Measurements from ENCODE around the gene RASA3. TPM values are rescaled to one million over a fixed set of nuclear protein-coding genes. Genes with fewer than 3 reads are reported as not detected.

The RASA3 gene
- polyA plus RNA-seq, 1 donor from 2014 or later: 8.5 TPM

- Histone ChIP-seq H3K9me2 (ENCODE audit: insufficient read depth, low read length) (no peaks in the 10 kb centered on the region), H3K9me3 (ENCODE audit: low read length) (no peaks in the 10 kb centered on the region), H3K4me2 (ENCODE audit: low read length) (no peak overlapping the region), H3K36me3 (ENCODE audit: insufficient read depth, low read length) (no peaks in the 10 kb centered on the region), H3K79me2 (replicated peaks; ENCODE audit: insufficient read depth, low read length) (no peaks in the 10 kb centered on the region), H3F3A (ENCODE audit: insufficient read depth, low read length, poor library complexity, severe bottlenecking) (no peaks in the 10 kb centered on the region), H2AFZ (ENCODE audit: low read depth, low read length) (no peak overlapping the region), H3K27ac (ENCODE audit: low read length) (no peak overlapping the region), H3K4me3 (ENCODE audit: low read length) (no peak overlapping the region), H4K20me1 (ENCODE audit: insufficient read depth) (no peaks in the 10 kb centered on the region), H3K9ac (ENCODE audit: low read length) (no peak overlapping the region), H3K27me3 (ENCODE audit: insufficient read depth, low read depth, low read length) (no peaks in the 10 kb centered on the region)
- TF ChIP-seq, protein P1, sequence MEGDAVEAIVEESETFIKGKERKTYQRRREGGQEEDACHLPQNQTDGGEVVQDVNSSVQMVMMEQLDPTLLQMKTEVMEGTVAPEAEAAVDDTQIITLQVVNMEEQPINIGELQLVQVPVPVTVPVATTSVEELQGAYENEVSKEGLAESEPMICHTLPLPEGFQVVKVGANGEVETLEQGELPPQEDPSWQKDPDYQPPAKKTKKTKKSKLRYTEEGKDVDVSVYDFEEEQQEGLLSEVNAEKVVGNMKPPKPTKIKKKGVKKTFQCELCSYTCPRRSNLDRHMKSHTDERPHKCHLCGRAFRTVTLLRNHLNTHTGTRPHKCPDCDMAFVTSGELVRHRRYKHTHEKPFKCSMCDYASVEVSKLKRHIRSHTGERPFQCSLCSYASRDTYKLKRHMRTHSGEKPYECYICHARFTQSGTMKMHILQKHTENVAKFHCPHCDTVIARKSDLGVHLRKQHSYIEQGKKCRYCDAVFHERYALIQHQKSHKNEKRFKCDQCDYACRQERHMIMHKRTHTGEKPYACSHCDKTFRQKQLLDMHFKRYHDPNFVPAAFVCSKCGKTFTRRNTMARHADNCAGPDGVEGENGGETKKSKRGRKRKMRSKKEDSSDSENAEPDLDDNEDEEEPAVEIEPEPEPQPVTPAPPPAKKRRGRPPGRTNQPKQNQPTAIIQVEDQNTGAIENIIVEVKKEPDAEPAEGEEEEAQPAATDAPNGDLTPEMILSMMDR (IDR thresholded peaks at IDR 0.05; ENCODE audit: poor library complexity, severe bottlenecking): peak; percentile 28
- no peak for TF ChIP-seq SMC3 (conservative IDR thresholded peaks at IDR 0.05; ENCODE audit: poor library complexity)
Measured at GRCh38 chr13:114146629-114147028, 14.2 kb upstream of the RASA3 start.

- H3K36me3 ChIP-seq (ENCODE audit: insufficient read depth, low read length): no peaks in the 10 kb centered on the region
- no peak overlapping the region for H3K9ac ChIP-seq (ENCODE audit: low read length)
- H3K79me2 ChIP-seq (replicated peaks; ENCODE audit: insufficient read depth, low read length): no peaks in the 10 kb centered on the region
- H3F3A ChIP-seq (ENCODE audit: insufficient read depth, low read length, poor library complexity, severe bottlenecking): no peaks in the 10 kb centered on the region
- H3K27ac ChIP-seq (ENCODE audit: low read length): no peak overlapping the region
- H3K27me3 ChIP-seq (ENCODE audit: insufficient read depth, low read depth, low read length): no peaks in the 10 kb centered on the region
- TF ChIP-seq SMC3 (conservative IDR thresholded peaks at IDR 0.05; ENCODE audit: poor library complexity) (no peak), EP300 (conservative IDR thresholded peaks at IDR 0.05; ENCODE audit: poor library complexity, severe bottlenecking) (no peak), RAD21 (conservative IDR thresholded peaks at IDR 0.05) (no peak), EZH2 (IDR thresholded peaks at IDR 0.05; ENCODE audit: borderline replicate concordance, insufficient read depth, low read length, poor library complexity, severe bottlenecking) (no peak), REST (IDR thresholded peaks at IDR 0.05; ENCODE audit: borderline replicate concordance) (no peak), POLR2AphosphoS5 (IDR thresholded peaks at IDR 0.05) (no peak), TAF1 (IDR thresholded peaks at IDR 0.05; ENCODE audit: low read depth) (no peak)
- H3K9me3 ChIP-seq (ENCODE audit: low read length): no peaks in the 10 kb centered on the region
- no peaks in the 10 kb centered on the region for H3K9me2 ChIP-seq (ENCODE audit: insufficient read depth, low read length)
- no peak overlapping the region for H3K4me2 ChIP-seq (ENCODE audit: low read length)
- H3K4me3 ChIP-seq (ENCODE audit: low read length): no peak overlapping the region
- no peak overlapping the region for H2AFZ ChIP-seq (ENCODE audit: low read depth, low read length)
- no peaks in the 10 kb centered on the region for H4K20me1 ChIP-seq (ENCODE audit: insufficient read depth)
Measured at GRCh38 chr13:114146173-114146572, 13.8 kb upstream of the RASA3 start.

DNA sequence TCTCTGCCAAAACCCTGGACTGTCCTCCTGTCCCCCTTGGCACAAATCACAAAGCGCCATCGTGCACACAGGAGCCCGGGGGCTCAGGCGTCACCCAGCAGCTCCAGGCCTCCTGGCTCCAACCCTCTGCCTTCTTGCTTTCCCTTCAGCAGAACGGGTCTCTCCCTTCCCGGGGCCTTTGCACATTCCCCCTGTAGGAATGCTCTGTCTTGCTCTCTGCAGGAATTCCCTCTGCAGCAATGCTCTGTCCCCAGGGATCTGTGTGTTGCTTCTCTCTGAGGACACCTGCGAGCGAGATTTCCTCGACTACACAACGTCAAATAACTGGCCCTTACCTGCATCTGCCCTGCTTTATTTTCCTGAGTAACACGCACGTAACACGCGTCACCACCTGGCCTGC is 13.3 kb upstream of the RASA3 start:
- no peaks in the 10 kb centered on the region for H4K20me1 ChIP-seq (ENCODE audit: insufficient read depth)
- TF ChIP-seq MXI1 (conservative IDR thresholded peaks at IDR 0.05; ENCODE audit: poor library complexity, severe bottlenecking) (no peak), REST (IDR thresholded peaks at IDR 0.05; ENCODE audit: borderline replicate concordance) (no peak), EP300 (conservative IDR thresholded peaks at IDR 0.05; ENCODE audit: poor library complexity, severe bottlenecking) (no peak), POLR2AphosphoS5 (IDR thresholded peaks at IDR 0.05) (no peak), TAF1 (IDR thresholded peaks at IDR 0.05; ENCODE audit: low read depth) (no peak), RAD21 (conservative IDR thresholded peaks at IDR 0.05) (no peak), SMC3 (conservative IDR thresholded peaks at IDR 0.05; ENCODE audit: poor library complexity) (no peak), EZH2 (IDR thresholded peaks at IDR 0.05; ENCODE audit: borderline replicate concordance, insufficient read depth, low read length, poor library complexity, severe bottlenecking) (no peak)
- TF ChIP-seq, protein P1 (IDR thresholded peaks at IDR 0.05; ENCODE audit: poor library complexity, severe bottlenecking): no peak
- no peaks in the 10 kb centered on the region for H3K27me3 ChIP-seq (ENCODE audit: insufficient read depth, low read depth, low read length)
- no peaks in the 10 kb centered on the region for H3K9me2 ChIP-seq (ENCODE audit: insufficient read depth, low read length)
- H3K36me3 ChIP-seq (ENCODE audit: insufficient read depth, low read length): no peaks in the 10 kb centered on the region
- H3K9ac ChIP-seq (ENCODE audit: low read length): no peak overlapping the region
- no peak overlapping the region for H3K27ac ChIP-seq (ENCODE audit: low read length)
- no peak overlapping the region for H3K4me3 ChIP-seq (ENCODE audit: low read length)
- no peak overlapping the region for H2AFZ ChIP-seq (ENCODE audit: low read depth, low read length)
- no peak overlapping the region for H3K4me2 ChIP-seq (ENCODE audit: low read length)
- H3K79me2 ChIP-seq (replicated peaks; ENCODE audit: insufficient read depth, low read length): no peaks in the 10 kb centered on the region
- H3F3A ChIP-seq (ENCODE audit: insufficient read depth, low read length, poor library complexity, severe bottlenecking): no peaks in the 10 kb centered on the region
- no peaks in the 10 kb centered on the region for H3K9me3 ChIP-seq (ENCODE audit: low read length)
